ENCODE data around the gene ATL3.

The ATL3 gene

GRCh38 chr11:63672936-63673539, 1.9 kb upstream of the ATL3 start:
- Histone ChIP-seq H3K27ac (ENCODE audit: extremely low read depth, low read depth, low read length) (no peak overlapping the region), H3K36me3 (ENCODE audit: control insufficient read depth in 2 of 2, insufficient read depth in 1 of 2, low read length in 2 of 2) (no peaks in the 10 kb centered on the region), H3K4me1 (ENCODE audit: control insufficient read depth, insufficient read depth, low read length) (no peaks in the 10 kb centered on the region), H3K4me3 (ENCODE audit: low read depth, low read length) (no peak overlapping the region), H3K9me3 (ENCODE audit: control insufficient read depth, insufficient read depth, low read depth, low read length) (no peaks in the 10 kb centered on the region)
- ChIA-PET CTCF (interaction anchor here (0.9 to 1.6 kb wide), 3 partner anchors 65 to 649 kb away, joined by 3 to 7 read pairs (median 3); no protein-coding TSS in a partner anchor), POLR2A (interaction anchor here (1.8 kb wide), 1 partner anchor 9 kb away, joined by 12 read pairs; the partner anchor contains the start of gene RTN3)
- no peak for TF ChIP-seq ZNF837 (tag by site-specific recombination; IDR thresholded peaks at IDR 0.05)
- no peak for TF ChIP-seq ZXDB (tag by site-specific recombination; IDR thresholded peaks at IDR 0.05)
- TF ChIP-seq ZEB2 (tag by site-specific recombination; IDR thresholded peaks at IDR 0.05), result no peak
- no peak for TF ChIP-seq ZNF610 (tag by site-specific recombination; IDR thresholded peaks at IDR 0.05; ENCODE audit: borderline replicate concordance)
- TF ChIP-seq ZNF26 (tag by site-specific recombination; IDR thresholded peaks at IDR 0.05), result no peak
- no peak for TF ChIP-seq ZNF211 (tag by site-specific recombination; IDR thresholded peaks at IDR 0.05; ENCODE audit: low read depth)
- TF ChIP-seq ZSCAN16 (tag by site-specific recombination; IDR thresholded peaks at IDR 0.05), result no peak
- TF ChIP-seq ZFHX2 (tag by site-specific recombination; conservative IDR thresholded peaks at IDR 0.05), result no peak
- no peak for TF ChIP-seq ZNF146 (tag by site-specific recombination; IDR thresholded peaks at IDR 0.05)
- TF ChIP-seq ZNF335 (tag by site-specific recombination; conservative IDR thresholded peaks at IDR 0.05), result no peak
- TF ChIP-seq PRDM10 (tag by site-specific recombination; IDR thresholded peaks at IDR 0.05), result no peak
- TF ChIP-seq ZNF529 (tag by site-specific recombination; IDR thresholded peaks at IDR 0.05; ENCODE audit: insufficient replicate concordance), result no peak

GRCh38 chr11:63672156-63672463, 934 bp upstream of the ATL3 start:
- ChIA-PET CTCF (interaction anchor here (1.0 kb wide), 1 partner anchor 63 kb away, joined by 3 read pairs; no protein-coding TSS in a partner anchor), POLR2A (interaction anchor here (2.4 kb wide), 1 partner anchor 10 kb away, joined by 31 read pairs; the partner anchor contains the start of gene RTN3)
- H3K27ac ChIP-seq (ENCODE audit: extremely low read depth, low read depth, low read length), result no peak overlapping the region
- no peaks in the 10 kb centered on the region for H3K4me1 ChIP-seq (ENCODE audit: control insufficient read depth, insufficient read depth, low read length)
- no peaks in the 10 kb centered on the region for H3K9me3 ChIP-seq (ENCODE audit: control insufficient read depth, insufficient read depth, low read depth, low read length)
- H3K4me3 ChIP-seq (ENCODE audit: low read depth, low read length), result no peak overlapping the region
- no peaks in the 10 kb centered on the region for H3K36me3 ChIP-seq (ENCODE audit: control insufficient read depth in 2 of 2, insufficient read depth in 1 of 2, low read length in 2 of 2)
- TF ChIP-seq ELK4 (IDR thresholded peaks at IDR 0.05; ENCODE audit: borderline replicate concordance, low read depth, low read length), result no peak
- no peak for TF ChIP-seq ZXDB (tag by site-specific recombination; IDR thresholded peaks at IDR 0.05)
- no peak for TF ChIP-seq ZNF645 (tag by site-specific recombination; IDR thresholded peaks at IDR 0.05)
- TF ChIP-seq ZNF121 (tag by site-specific recombination; IDR thresholded peaks at IDR 0.05), result no peak
- TF ChIP-seq WT1 (tag by site-specific recombination; IDR thresholded peaks at IDR 0.05), result no peak
- TF ChIP-seq ZNF37A (tag by site-specific recombination; IDR thresholded peaks at IDR 0.05), result no peak
- TF ChIP-seq SP3 (tag by site-specific recombination; IDR thresholded peaks at IDR 0.05), result no peak
- no peak for TF ChIP-seq ZNF223 (tag by site-specific recombination; IDR thresholded peaks at IDR 0.05)
- TF ChIP-seq INSM2 (tag by site-specific recombination; IDR thresholded peaks at IDR 0.05), result no peak
- TF ChIP-seq HOXD13 (CRISPR knock-in tag; IDR thresholded peaks at IDR 0.05; ENCODE audit: borderline replicate concordance), result no peak
- no peak for TF ChIP-seq PATZ1 (tag by site-specific recombination; IDR thresholded peaks at IDR 0.05)
- no peak for TF ChIP-seq HOXA7 (CRISPR knock-in tag; IDR thresholded peaks at IDR 0.05; ENCODE audit: borderline replicate concordance)
- no peak for TF ChIP-seq ZNF274 (IDR thresholded peaks at IDR 0.05; ENCODE audit: low read length)
- TF ChIP-seq ZNF274 (tag by site-specific recombination; IDR thresholded peaks at IDR 0.05; ENCODE audit: borderline replicate concordance), result no peak
